ENCODE data around the gene SELENOM.

GRCh38 chr22:31084811-31085492 lies 22.4 kb downstream of the SELENOM start:
- TF ChIP-seq POLR2AphosphoS5 (IDR thresholded peaks at IDR 0.05; ENCODE audit: low read depth, low read length) (peak; percentile 74), TAF1 (IDR thresholded peaks at IDR 0.05; ENCODE audit: low read depth, low read length) (peak; percentile 74; the same call in 1 of the 2 replicates)
